Type B pancreatic cell (in vitro differentiated cells): Measurements from ENCODE around the gene PRICKLE1. TPM values are rescaled to one million over a fixed set of nuclear protein-coding genes. Genes with fewer than 3 reads are reported as not detected.

Source experiments
- DNase-seq: peaks from one replicate; pipeline ENCODE4 v3.0.0; 2021; ENCODE audit warnings: mixed read lengths; ENCODE audit not compliant: unreplicated experiment; ENCODE audit errors: extremely low spot score
- H3K27ac Mint-ChIP-seq: 2 replicates; pipeline ENCODE4 v1.8.0; 2021; ENCODE audit warnings: mild to moderate bottlenecking, mixed read lengths
- H3K27me3 Mint-ChIP-seq: 2 replicates; pipeline ENCODE4 v1.8.0; 2021; ENCODE audit warnings: mixed read lengths
- H3K36me3 Mint-ChIP-seq: 2 replicates; pipeline ENCODE4 v1.8.0; 2021; ENCODE audit warnings: mixed read lengths
- H3K4me1 Mint-ChIP-seq: one replicate; pipeline ENCODE4 v1.8.0; 2021; ENCODE audit warnings: mixed read lengths; ENCODE audit not compliant: unreplicated experiment
- H3K4me3 Mint-ChIP-seq: 2 replicates; pipeline ENCODE4 v1.8.0; 2021; ENCODE audit warnings: mild to moderate bottlenecking, mixed read lengths
- H3K9me3 Mint-ChIP-seq: 2 replicates; pipeline ENCODE4 v1.8.0; 2021; ENCODE audit warnings: mixed read lengths
- CTCF ChIP-seq: fragments of 200-600 bp; sonication (generic); conservative IDR thresholded peaks from 2 replicates; pipeline ENCODE4 v1.5.0; 2021; ENCODE audit warnings: antibody characterized with exemption, mild to moderate bottlenecking
- total RNA-seq: library from RNA; stranded (reverse); gene quantifications from 2 replicates; pipeline ENCODE4 v1.2.1, GENCODE V29; 2021; ENCODE audit warnings: low replicate concordance

The PRICKLE1 gene
- total RNA-seq, 1 donor from 2014 or later, result 28.7 TPM

- H3K27me3 Mint-ChIP-seq, result no peaks in the 10 kb centered on the region
- no peak for TF ChIP-seq CTCF
- peaks cover 43% of the 10 kb centered on the region for H3K36me3 Mint-ChIP-seq
- H3K4me1 Mint-ChIP-seq, result no peaks in the 10 kb centered on the region
- no peak for DNase-seq
- no peak overlapping the region for H3K4me3 Mint-ChIP-seq
- no peaks in the 10 kb centered on the region for H3K9me3 Mint-ChIP-seq
- H3K27ac Mint-ChIP-seq, result no peak overlapping the region
Measured at GRCh38 chr12:42459336-42459847, 130.2 kb downstream of the PRICKLE1 start.

- H3K4me1 Mint-ChIP-seq, result no peaks in the 10 kb centered on the region
- H3K27ac Mint-ChIP-seq, result no peak overlapping the region
- no peak for TF ChIP-seq CTCF
- no peaks in the 10 kb centered on the region for H3K9me3 Mint-ChIP-seq
- no peak for DNase-seq
- H3K27me3 Mint-ChIP-seq, result no peaks in the 10 kb centered on the region
- H3K36me3 Mint-ChIP-seq, result peaks cover 43% of the 10 kb centered on the region
- no peak overlapping the region for H3K4me3 Mint-ChIP-seq
Measured at GRCh38 chr12:42458575-42458974, 131.0 kb downstream of the PRICKLE1 start.

- no peak overlapping the region for H3K4me3 Mint-ChIP-seq
- no peak for DNase-seq
- TF ChIP-seq CTCF, result no peak
- no peak overlapping the region for H3K27ac Mint-ChIP-seq
- H3K27me3 Mint-ChIP-seq, result no peaks in the 10 kb centered on the region
- peaks cover 20% of the 10 kb centered on the region for H3K4me1 Mint-ChIP-seq
- peaks cover 3% of the 10 kb centered on the region for H3K9me3 Mint-ChIP-seq
- peaks cover 48% of the 10 kb centered on the region for H3K36me3 Mint-ChIP-seq
Measured at GRCh38 chr12:42450248-42450647, 139.3 kb downstream of the PRICKLE1 start.

GRCh38 chr12:42448841-42449240, 140.7 kb downstream of the PRICKLE1 start:
- Mint-ChIP-seq H3K27me3 (no peaks in the 10 kb centered on the region), H3K36me3 (peaks cover 58% of the 10 kb centered on the region), H3K9me3 (peaks cover 14% of the 10 kb centered on the region)

GRCh38 chr12:42447371-42447786, 142.2 kb downstream of the PRICKLE1 start:
- H3K4me3 Mint-ChIP-seq, result no peak overlapping the region
- peaks cover 67% of the 10 kb centered on the region for H3K36me3 Mint-ChIP-seq
- H3K27ac Mint-ChIP-seq, result peak overlapping the region; percentile 2
- no peak for DNase-seq
- H3K4me1 Mint-ChIP-seq, result peaks cover 20% of the 10 kb centered on the region
- H3K27me3 Mint-ChIP-seq, result no peaks in the 10 kb centered on the region
- peaks cover 14% of the 10 kb centered on the region for H3K9me3 Mint-ChIP-seq
- TF ChIP-seq CTCF, result no peak

More at GRCh38 chr12:42448841-42449240, 140.7 kb downstream of the PRICKLE1 start:
- DNase-seq, result no peak
- TF ChIP-seq CTCF, result no peak
- H3K27ac Mint-ChIP-seq, result no peak overlapping the region
- peaks cover 20% of the 10 kb centered on the region for H3K4me1 Mint-ChIP-seq
- no peak overlapping the region for H3K4me3 Mint-ChIP-seq

- TF ChIP-seq CTCF, result no peak
- Mint-ChIP-seq H3K27ac (peak overlapping the region; percentile 2), H3K9me3 (peaks cover 14% of the 10 kb centered on the region), H3K36me3 (peaks cover 69% of the 10 kb centered on the region), H3K4me1 (peaks cover 20% of the 10 kb centered on the region), H3K4me3 (no peak overlapping the region), H3K27me3 (no peaks in the 10 kb centered on the region)
- no peak for DNase-seq
Measured at GRCh38 chr12:42446761-42447160, 142.8 kb downstream of the PRICKLE1 start.
